AG04449 (cell line): Measurements from ENCODE around the gene HS3ST6.
"Not testable (repeated sequence)": the region's sequence is repeated elsewhere in the genome, so short reads cannot be mapped to it uniquely, and the experiment has no call there.

Experiments
- CTCF ChIA-PET: fragments of 350-600 bp; formaldehyde crosslinking; extraction: SDS; loops from one replicate; lab custom pipeline; 2021; ENCODE audit warnings: antibody characterized with exemption; lab: Yijun Ruan, JAX
- POLR2A ChIA-PET: fragments of 400-600, 350-600 bp; formaldehyde crosslinking; extraction: SDS; loops from one replicate; lab custom pipeline; 2020; ENCODE audit warnings: antibody characterized with exemption, inconsistent platforms; lab: Yijun Ruan, JAX
- DNase-seq: peaks from one replicate; pipeline ENCODE4 v3.0.0-alpha.2; 2010; ENCODE audit warnings: low read depth, low spot score
- H3K4me3 ChIP-seq: 2 replicates; pipeline ENCODE4 v1.5.1; 2011; ENCODE audit warnings: low read depth, mild to moderate bottlenecking, control low read depth, low read length
- TF ChIP-seq, protein P1 (sequence below): IDR thresholded peaks from one replicate; pipeline ENCODE4 v1.5.1; 2011; ENCODE audit warnings: mild to moderate bottlenecking, moderate library complexity, low read length, control low read depth, inconsistent platforms; ENCODE audit not compliant: insufficient read depth; ENCODE audit errors: missing control alignments

The HS3ST6 gene

DNA sequence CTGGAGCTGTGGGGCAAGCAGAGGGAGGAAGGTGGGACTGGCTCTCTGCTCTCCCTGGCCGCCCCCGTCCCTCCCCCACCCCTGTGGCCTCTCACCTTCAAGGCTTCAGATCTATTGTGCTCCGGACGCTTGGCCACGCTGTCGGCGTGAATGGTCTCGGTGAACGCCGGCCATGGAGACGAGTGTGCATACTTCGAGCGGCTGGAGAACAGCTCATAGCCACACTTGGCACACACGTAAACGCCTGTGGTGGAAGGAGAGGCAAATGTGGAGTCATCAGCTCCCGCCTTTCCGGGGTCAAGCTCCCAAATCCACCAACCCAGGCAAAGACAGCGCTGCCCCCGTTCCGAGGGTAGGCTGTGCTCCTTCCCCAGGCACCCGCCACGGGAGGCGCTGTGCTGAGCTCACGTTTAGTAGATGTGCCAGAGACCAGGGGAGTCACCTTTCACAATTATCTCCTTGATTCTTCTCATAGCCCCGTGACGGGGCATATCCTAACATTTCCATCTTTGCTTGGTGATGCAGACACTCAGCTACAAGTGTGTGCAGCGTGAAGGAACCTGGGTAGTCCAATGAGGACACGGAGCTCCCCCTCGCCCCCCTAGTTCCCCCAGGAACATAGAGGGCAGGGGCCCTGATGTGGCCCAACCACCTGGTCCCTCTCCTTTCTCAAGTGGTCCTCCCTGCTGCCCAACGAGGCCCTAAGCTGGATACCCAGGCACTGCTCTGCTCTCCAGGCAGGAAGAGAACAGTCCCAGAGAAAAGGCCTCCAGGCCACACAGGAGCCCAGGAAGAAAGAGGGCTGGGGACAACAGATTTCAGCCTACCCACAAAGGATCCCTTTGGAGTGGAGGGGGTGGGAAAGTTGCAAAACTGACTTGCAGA, 23.2 kb upstream of the HS3ST6 start:
- TF ChIP-seq, protein P1, sequence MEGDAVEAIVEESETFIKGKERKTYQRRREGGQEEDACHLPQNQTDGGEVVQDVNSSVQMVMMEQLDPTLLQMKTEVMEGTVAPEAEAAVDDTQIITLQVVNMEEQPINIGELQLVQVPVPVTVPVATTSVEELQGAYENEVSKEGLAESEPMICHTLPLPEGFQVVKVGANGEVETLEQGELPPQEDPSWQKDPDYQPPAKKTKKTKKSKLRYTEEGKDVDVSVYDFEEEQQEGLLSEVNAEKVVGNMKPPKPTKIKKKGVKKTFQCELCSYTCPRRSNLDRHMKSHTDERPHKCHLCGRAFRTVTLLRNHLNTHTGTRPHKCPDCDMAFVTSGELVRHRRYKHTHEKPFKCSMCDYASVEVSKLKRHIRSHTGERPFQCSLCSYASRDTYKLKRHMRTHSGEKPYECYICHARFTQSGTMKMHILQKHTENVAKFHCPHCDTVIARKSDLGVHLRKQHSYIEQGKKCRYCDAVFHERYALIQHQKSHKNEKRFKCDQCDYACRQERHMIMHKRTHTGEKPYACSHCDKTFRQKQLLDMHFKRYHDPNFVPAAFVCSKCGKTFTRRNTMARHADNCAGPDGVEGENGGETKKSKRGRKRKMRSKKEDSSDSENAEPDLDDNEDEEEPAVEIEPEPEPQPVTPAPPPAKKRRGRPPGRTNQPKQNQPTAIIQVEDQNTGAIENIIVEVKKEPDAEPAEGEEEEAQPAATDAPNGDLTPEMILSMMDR = no peak
- ChIA-PET CTCF (interaction anchor here (0.8 to 7.4 kb wide), 7 partner anchors 9 to 199 kb away, joined by 3 to 80 read pairs (median 4); partner anchors contain the start of gene RPS2), POLR2A (interaction anchor here (1.7 kb wide), 1 partner anchor 23 kb away, joined by 5 read pairs; the partner anchor contains the start of gene RPS2)
- no peak for DNase-seq
- H3K4me3 ChIP-seq = peak overlapping the region; percentile 87

GRCh38 chr16:1940273-1941161, 22.3 kb upstream of the HS3ST6 start:
- TF ChIP-seq, protein P1 = no peak
- ChIA-PET CTCF (interaction anchor here (0.7 to 7.4 kb wide), 9 partner anchors 8 to 200 kb away, joined by 3 to 80 read pairs (median 4); partner anchors contain the start of gene RPS2), POLR2A (interaction anchor here (1.7 kb wide), 1 partner anchor 24 kb away, joined by 5 read pairs; the partner anchor contains the start of gene RPS2)
- DNase-seq = no peak
- H3K4me3 ChIP-seq = no peak overlapping the region

GRCh38 chr16:1939833-1940232, 21.6 kb upstream of the HS3ST6 start:
- not testable (repeated sequence) for H3K4me3 ChIP-seq, DNase-seq
- CTCF ChIA-PET = interaction anchor here (0.7 to 7.4 kb wide), 4 partner anchors 7 to 166 kb away, joined by 4 to 80 read pairs (median 6); no protein-coding TSS in a partner anchor
- POLR2A ChIA-PET = interaction anchor here (1.7 kb wide), 1 partner anchor 25 kb away, joined by 5 read pairs; the partner anchor contains the start of gene RPS2

GRCh38 chr16:1938910-1939309, 20.7 kb upstream of the HS3ST6 start:
- POLR2A ChIA-PET = no interaction called here

GRCh38 chr16:1938316-1938715, 20.1 kb upstream of the HS3ST6 start:
- no peak for DNase-seq
- TF ChIP-seq, protein P1 = no peak
- H3K4me3 ChIP-seq = no peak overlapping the region
- ChIA-PET POLR2A (no interaction called here), CTCF (interaction anchor here (0.6 to 7.4 kb wide), 2 partner anchors 9 to 47 kb away, joined by 3 to 80 read pairs; no protein-coding TSS in a partner anchor)

More at GRCh38 chr16:1938910-1939309, 20.7 kb upstream of the HS3ST6 start:
- TF ChIP-seq, protein P1 = no peak
- CTCF ChIA-PET = interaction anchor here (0.6 to 7.4 kb wide), 3 partner anchors 10 to 165 kb away, joined by 3 to 80 read pairs (median 4); no protein-coding TSS in a partner anchor
- no peak for DNase-seq
- H3K4me3 ChIP-seq = no peak overlapping the region

- DNase-seq = no peak
- CTCF ChIA-PET = interaction anchor here (0.6 to 7.4 kb wide), 2 partner anchors 8 to 73 kb away, joined by 4 to 80 read pairs; no protein-coding TSS in a partner anchor
- no peak overlapping the region for H3K4me3 ChIP-seq
- POLR2A ChIA-PET = no interaction called here
- TF ChIP-seq, protein P1 = no peak
Observed at GRCh38 chr16:1936945-1937479, 18.8 kb upstream of the HS3ST6 start.
